HG02610 (cell line): Measurements from ENCODE around the gene KIF12.
"Not testable (repeated sequence)": the region's sequence is repeated elsewhere in the genome, so short reads cannot be mapped to it uniquely, and the experiment has no call there.

Experiments used
- ATAC-seq: cut with Tn5 transposase; IDR thresholded peaks from one replicate; pipeline ENCODE4 v1.9.1; 2021; ENCODE audit warnings: mild to moderate bottlenecking, moderate library complexity; ENCODE audit not compliant: unreplicated experiment

KIF12 gene

DNA sequence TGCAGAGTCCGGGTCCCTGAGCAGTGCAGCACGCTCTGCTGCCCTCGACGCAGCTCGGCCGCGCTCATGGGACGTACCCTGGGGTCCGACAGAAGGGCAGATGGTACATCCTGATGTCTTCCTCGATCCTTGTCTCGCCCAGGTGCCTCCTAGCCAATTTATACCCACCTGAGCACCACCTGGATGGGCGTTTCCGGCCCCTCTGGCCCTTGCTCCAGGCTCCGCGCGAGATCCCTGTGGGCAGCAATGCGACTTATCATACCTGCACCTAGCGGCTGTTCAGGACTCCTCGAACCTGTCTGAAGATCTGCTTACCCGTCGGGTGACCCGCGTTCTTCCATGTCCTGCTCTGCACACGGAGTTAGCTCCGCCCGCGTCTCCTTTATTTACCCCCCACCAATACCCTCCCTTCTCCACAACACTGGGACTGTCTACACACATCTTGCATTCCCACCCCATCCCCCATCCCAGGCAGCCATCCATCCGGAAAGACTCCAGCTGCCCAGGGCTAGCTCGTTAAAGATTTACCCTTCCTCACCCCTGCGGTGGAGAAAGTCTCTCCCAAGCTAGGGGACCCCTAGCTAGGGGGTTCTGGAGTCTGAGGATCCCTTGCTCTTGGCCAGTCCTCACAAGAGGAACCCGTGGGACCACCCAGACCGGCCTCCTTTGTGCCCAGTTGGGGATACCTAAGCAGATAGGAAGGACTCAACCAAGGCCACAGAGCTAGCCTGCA lies at the start of gene KIF12:
Gene KIF12, minus strand, starts transcription at position 357 of the 733 bp plus-strand sequence. Its CDS starts 16 bp downstream, at position 341.
- no peak for ATAC-seq

GRCh38 chr9:114146735-114147134 lies 47.6 kb upstream of the KIF12 start:
- no peak for ATAC-seq

- no peak for ATAC-seq
These were observed 44.1 kb upstream of the KIF12 start for GRCh38 chr9:114143234-114143633.

DNA sequence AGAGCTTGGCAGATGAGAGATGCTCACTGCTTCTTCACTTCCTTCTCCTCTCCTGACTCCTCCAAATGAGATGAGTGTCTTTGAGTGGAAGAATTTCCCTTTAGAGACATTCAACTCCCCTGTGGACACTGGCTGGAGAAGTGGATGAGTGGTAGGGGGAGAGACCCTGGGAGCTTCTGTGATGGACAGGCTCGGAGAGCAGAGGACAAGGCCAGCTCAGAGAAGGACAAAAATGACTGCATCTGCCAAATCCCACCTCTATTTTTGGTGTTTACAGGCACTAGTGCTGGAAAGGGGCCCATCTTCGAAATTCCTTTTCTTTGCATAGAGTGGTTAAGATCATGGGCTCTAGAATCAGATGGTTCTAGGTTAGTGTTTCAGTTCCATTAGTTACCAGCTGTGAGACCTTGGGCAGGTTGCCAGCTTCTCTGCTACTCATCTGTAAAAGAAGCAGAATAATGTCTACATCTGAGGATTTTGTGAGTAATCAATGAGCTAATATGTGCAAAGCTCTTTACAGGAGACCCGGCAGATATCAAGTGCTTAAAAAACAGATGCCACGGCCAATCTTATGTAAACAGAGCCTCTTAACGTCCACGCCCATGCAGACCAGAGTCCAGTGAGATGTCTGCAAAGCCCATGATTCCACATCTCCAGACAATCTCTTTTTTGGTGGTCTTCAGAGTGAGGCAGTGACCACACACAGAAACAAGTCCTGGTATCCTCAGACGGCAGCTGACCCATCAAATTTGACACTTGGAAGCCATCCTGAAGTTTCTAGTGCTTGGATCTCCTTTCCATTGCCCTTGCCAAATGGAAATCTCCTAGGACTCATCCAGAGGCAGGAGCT lies 42.7 kb upstream of the KIF12 start:
- no peak for ATAC-seq

DNA sequence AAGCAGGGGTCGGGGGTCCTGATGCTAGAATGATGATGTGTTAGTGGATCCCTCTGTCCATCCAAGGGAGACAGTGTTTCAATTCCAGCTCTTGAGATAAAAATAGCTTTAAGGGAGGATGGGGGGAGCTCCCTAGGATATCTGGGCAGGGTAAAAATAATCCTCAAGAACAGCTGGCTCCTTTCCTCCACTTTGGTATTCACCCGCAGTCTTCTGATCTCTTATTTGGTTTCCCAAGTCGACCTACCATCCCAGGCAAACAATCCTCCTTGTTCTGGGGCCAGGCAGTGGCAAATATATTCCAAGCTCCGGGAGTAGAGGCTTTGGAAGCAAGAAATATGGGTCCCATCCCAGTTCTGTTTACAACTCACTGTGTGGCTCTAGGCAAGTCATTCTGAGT lies 41.8 kb upstream of the KIF12 start:
- ATAC-seq, result no peak

DNA sequence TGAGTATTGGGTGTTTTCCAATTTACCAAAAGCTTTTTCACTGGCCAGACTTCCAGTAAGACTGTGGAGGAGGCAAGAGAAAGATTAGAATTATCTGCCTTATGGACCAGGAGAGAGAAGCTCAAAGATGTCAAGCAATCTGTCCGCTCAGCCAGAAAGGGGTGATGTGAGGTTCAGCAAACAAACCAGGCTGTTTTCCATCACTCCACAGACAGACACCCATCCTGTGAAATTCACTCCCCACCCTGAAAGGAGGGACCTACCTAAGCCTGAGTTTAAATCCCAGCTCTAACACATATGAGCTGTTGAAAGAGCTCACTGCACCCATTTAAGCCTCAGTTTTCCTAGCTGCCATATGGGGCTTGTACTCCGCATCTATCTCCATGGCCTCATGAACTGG lies 41.3 kb upstream of the KIF12 start:
- ATAC-seq, result no peak

DNA sequence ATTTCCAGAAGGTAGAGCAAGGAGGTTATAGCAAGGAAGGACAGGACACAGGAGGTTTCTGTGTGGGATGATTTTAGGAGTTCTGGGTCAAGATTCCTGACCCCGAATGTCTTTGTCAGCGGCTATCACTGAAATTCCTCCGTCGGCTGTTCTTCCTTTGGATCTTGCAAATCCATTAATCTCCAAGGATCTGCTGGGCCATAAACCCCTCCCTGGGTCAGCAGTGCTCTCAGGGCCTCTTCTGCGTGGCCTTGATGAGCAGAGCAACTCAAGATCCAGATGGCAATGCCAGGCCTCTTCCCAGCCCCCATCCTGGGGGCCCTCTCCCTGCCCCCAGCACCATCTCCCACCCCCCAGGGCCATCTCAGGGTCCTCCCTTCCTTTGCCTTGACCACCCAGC lies 40.0 kb upstream of the KIF12 start:
- ATAC-seq, result no peak

GRCh38 chr9:114138552-114138971 lies 39.5 kb upstream of the KIF12 start:
- ATAC-seq, result no peak

DNA sequence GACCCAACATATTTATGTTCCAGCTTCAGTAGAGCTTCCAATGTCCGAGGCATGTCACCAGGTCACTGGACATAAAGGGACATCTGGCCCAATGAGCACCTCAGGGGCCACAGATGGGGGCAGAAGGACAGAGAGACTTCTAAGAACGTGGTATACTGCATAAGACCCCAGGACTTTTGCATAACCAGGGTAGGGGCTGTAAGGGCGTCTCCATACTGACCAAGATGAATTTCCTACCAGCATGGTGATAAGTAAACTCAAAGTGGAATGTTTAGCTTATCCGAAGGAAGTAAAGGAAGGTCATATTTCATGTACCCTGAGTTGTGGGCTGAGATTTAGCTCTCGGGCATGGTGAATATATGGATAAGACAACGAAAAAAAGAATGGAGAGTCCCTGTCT lies 38.7 kb upstream of the KIF12 start:
- ATAC-seq, result no peak

DNA sequence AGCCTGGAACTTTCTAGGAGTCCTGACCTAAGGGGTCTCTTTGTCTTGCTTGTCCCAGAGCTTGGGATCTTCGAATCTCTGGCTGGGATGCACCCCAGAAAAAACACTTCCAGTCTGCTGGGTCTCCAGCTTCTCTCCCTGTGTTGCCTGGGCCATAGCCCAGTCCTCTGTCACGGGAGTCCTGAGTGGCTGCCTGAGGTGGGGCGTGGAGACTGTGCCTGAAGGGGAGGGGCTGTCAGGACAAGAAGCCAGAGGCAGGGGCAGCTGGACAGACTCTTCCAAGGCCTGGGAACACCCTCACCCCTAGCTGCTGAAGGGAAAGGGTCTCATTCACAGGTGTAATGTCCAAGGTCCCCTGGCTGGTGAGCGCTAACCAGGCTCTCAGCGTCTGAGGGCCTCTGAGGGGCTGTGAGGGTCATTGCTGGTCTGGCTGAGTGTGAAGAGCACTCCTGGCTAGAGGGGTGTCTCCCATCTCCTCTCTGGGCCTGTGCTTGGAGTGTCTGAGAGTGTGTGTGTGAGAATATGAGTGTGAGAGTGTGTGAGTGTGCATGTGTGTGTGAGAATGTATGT lies 35.8 kb upstream of the KIF12 start:
- no peak for ATAC-seq

DNA sequence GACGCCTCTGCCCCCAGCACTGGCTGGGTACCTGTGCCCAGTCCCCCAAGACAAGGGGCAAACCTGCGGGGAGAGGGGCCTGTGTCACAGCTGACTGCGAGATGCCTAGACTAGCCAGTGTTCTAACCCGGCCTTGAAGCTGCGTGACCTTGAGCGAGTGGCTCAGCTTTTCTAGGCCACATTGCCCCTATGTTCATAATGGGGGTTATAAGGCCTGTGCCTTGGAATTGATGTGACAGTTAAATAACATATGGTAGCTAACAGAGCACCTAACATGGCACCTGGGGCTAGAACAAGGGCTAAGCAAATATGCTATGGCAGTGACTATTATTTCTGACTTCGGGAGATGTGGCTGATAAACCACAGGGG lies 33.4 kb upstream of the KIF12 start:
- no peak for ATAC-seq

GRCh38 chr9:114131808-114132549 lies 32.9 kb upstream of the KIF12 start:
- ATAC-seq, result no peak

GRCh38 chr9:114130624-114131277 lies 31.7 kb upstream of the KIF12 start:
- ATAC-seq, result no peak

GRCh38 chr9:114130141-114130540 lies 31.0 kb upstream of the KIF12 start:
- ATAC-seq, result no peak

DNA sequence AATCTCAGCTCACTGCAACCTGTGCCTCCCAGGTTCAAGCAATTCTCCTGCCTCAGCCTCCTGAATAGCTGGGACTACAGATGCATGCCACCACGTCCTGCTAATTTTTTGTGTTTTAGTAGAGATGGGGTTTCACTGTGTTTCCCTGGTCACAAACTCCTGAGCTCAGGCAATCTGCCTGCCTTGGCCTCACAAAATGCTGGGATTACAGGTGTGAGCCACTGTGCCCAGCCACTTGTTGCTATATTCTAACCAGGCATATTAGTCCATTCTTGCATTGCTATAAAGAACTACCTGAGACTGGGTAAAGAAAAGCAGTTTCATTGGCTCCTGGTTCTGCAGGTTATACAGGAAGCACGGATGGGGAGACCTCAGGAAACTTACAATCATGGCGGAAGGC lies 29.7 kb upstream of the KIF12 start:
- ATAC-seq, result not testable (repeated sequence)

- ATAC-seq, result no peak
These were observed 27.4 kb upstream of the KIF12 start for GRCh38 chr9:114126247-114127060.

GRCh38 chr9:114125476-114126013 lies 26.5 kb upstream of the KIF12 start:
- no peak for ATAC-seq

- no peak for ATAC-seq
These were observed 25.8 kb upstream of the KIF12 start for GRCh38 chr9:114124666-114125475.

- no peak for ATAC-seq
These were observed 25.0 kb upstream of the KIF12 start for GRCh38 chr9:114124138-114124537.
